Ovary (tissue), 9 donors: ENCODE results near the gene PTPN18. TPM values are rescaled to one million over a fixed set of nuclear protein-coding genes. Genes with fewer than 3 reads are reported as not detected.

Experiments
- DNase-seq, 5 donors: peaks; one replicate each; pipeline ENCODE4 v3.0.0-alpha.2; 2019 to 2020
- H3K27ac ChIP-seq, 2 donors: fragments of 200-600 bp; one replicate each; pipeline versions ENCODE4 v1.5.1 to v1.8.0; 2019 to 2022
- H3K27me3 ChIP-seq: fragments of 200-600 bp; one replicate; pipeline ENCODE4 v1.8.0; 2022
- H3K36me3 ChIP-seq: fragments of 200-600 bp; sonication (generic); one replicate; pipeline ENCODE4 v1.5.1; 2019
- H3K4me1 ChIP-seq: one replicate; pipeline ENCODE4 v1.8.1; 2013; ENCODE audit warnings: mild to moderate bottlenecking, moderate library complexity; ENCODE audit not compliant: insufficient read depth
- H3K4me3 ChIP-seq: fragments of 200-600 bp; sonication (generic); one replicate; pipeline ENCODE4 v1.5.1; 2017
- H3K9me3 ChIP-seq, 2 donors: fragments of 200-600 bp in 1 of 2; sonication (generic) in 1 of 2; one replicate each; pipeline versions ENCODE4 v1.5.1 to v1.8.1; 2013 to 2019; ENCODE audit warnings: mild to moderate bottlenecking in 1 of 2, moderate library complexity in 1 of 2
- EP300 ChIP-seq: sonication (generic); formaldehyde crosslinking; IDR thresholded peaks from one replicate; pipeline ENCODE4 v1.6.1; 2017; ENCODE audit warnings: antibody characterized with exemption
- POLR2A ChIP-seq: fragments of 450-650 bp; IDR thresholded peaks from one replicate; pipeline ENCODE4 v1.6.1; 2017; ENCODE audit warnings: antibody characterized with exemption, mild to moderate bottlenecking, moderate library complexity
- WGBS, 3 donors: extraction: QIAGEN DNeasy Blood & Tissue Kit in 1 of 3; methylation state at CpG; one replicate each; pipeline versions ENCODE4 v1.1.5 to v1.1.7; 2013 to 2017; 5-methylcytosine and 5-hydroxymethylcytosine counted together
- intact Hi-C, 4 donors: fragments of 100-400 bp; cut with DNase I; formaldehyde crosslinking; loops; one replicate each; pipeline versions ENCODE4 v1.11.0 to v1.15.1; 2022 to 2023
- polyA plus RNA-seq, 2 donors: library from polyadenylated mRNA; stranded (reverse); fragments of 200-250 nt in 1 of 2; fragments of 350-450 nt in 1 of 2; fragmentation: Illumina TruSeq in 1 of 2; extraction: RNeasy Lipid Tissue Mini Kit (QIAGEN cat#74804) in 1 of 2; gene quantifications; one replicate each; pipeline ENCODE4 v1.2.3, GENCODE V29; 2013 to 2014
- total RNA-seq, 7 donors: library from RNA; depleted of rRNA in 2 of 7; stranded (reverse); fragments of >200 nt in 2 of 7; fragmentation: NEBNext Ultra II Directional in 3 of 7; extraction: Animal tissue kit (Norgen Biotek cat#: 25700) in 3 of 7; gene quantifications; one replicate each; pipeline versions ENCODE4 v1.1.0 to v1.2.4, GENCODE V29; 2016 to 2023
- TF ChIP-seq, protein P1 (sequence below), 3 donors: fragments of 450-650 bp in 2 of 3; fragments of 200-600 bp in 1 of 3; IDR thresholded peaks; one replicate each; pipeline versions ENCODE4 v1.5.1 to v1.8.0; 2016 to 2022; ENCODE audit warnings: antibody characterized with exemption in 3 of 3, mild to moderate bottlenecking in 1 of 3
- donor health status: DM: no; HTN: no; CAD: no; lungs with moderate emphysema.
- donor health status: DM: no; HTN: no; CAD: no.
- donor health status: Bipolar disorder and iron deficiency.
- donor health status: DM: yes; HTN: yes; CAD: no.
- donor health status: DM: no; HTN: no; CAD: no.
- donor health status: DM: yes; HTN: yes; CAD: no.

The PTPN18 gene
- total and polyA plus RNA-seq, 9 donors = 22.2 to 62.6 (median 30.8) TPM

DNA sequence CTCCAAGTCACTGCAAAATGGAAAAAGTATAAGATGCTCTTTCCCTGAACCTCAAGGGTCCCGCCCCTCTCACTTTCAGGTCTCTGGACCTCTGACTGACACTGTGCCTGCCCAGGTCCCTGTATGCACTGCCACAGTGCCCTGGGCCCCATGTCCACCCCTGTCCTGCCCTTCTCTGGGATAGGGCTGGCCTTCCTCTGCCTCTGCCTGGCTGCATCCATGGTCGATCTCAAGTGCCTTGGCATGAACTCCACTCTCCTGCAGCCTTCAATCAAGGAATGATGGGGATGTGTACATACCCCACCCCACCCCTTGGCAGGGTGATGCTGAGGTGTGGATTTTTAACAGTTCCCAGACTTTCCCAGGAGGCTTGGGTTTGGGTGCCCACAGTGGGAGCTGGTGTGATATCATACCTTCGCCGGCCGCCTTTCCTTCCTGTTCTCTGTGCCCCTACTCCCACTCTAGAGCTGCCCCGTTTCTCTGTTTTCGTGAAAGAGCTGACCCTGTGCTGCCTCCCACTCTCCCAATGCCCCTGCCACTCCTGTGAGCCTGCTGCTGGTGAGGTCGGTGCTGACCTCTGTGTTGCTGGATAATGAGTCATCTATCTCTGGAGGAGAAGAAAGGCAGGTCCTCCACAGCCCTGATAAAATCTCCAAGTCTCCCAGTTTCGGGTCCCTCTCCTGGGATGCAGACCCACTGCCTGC lies 18.9 kb downstream of the PTPN18 start:
- intact Hi-C loops = no loop called here
- Histone ChIP-seq H3K4me3 (no peak overlapping the region), H3K36me3 (no peaks in the 10 kb centered on the region), H3K27ac (no peak overlapping the region), H3K9me3 (no peaks in the 10 kb centered on the region), H3K4me1 (peaks cover 10% of the 10 kb centered on the region), H3K27me3 (no peaks in the 10 kb centered on the region)
- TF ChIP-seq POLR2A (no peak), EP300 (no peak)
- TF ChIP-seq, protein P1, sequence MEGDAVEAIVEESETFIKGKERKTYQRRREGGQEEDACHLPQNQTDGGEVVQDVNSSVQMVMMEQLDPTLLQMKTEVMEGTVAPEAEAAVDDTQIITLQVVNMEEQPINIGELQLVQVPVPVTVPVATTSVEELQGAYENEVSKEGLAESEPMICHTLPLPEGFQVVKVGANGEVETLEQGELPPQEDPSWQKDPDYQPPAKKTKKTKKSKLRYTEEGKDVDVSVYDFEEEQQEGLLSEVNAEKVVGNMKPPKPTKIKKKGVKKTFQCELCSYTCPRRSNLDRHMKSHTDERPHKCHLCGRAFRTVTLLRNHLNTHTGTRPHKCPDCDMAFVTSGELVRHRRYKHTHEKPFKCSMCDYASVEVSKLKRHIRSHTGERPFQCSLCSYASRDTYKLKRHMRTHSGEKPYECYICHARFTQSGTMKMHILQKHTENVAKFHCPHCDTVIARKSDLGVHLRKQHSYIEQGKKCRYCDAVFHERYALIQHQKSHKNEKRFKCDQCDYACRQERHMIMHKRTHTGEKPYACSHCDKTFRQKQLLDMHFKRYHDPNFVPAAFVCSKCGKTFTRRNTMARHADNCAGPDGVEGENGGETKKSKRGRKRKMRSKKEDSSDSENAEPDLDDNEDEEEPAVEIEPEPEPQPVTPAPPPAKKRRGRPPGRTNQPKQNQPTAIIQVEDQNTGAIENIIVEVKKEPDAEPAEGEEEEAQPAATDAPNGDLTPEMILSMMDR (IDR thresholded peaks at IDR 0.05) = no peak
- 71 to 79% (median 76%) methylated on average over 9 of the region's 9 CpGs for WGBS, 3 donors
- DNase-seq = no peak

DNA sequence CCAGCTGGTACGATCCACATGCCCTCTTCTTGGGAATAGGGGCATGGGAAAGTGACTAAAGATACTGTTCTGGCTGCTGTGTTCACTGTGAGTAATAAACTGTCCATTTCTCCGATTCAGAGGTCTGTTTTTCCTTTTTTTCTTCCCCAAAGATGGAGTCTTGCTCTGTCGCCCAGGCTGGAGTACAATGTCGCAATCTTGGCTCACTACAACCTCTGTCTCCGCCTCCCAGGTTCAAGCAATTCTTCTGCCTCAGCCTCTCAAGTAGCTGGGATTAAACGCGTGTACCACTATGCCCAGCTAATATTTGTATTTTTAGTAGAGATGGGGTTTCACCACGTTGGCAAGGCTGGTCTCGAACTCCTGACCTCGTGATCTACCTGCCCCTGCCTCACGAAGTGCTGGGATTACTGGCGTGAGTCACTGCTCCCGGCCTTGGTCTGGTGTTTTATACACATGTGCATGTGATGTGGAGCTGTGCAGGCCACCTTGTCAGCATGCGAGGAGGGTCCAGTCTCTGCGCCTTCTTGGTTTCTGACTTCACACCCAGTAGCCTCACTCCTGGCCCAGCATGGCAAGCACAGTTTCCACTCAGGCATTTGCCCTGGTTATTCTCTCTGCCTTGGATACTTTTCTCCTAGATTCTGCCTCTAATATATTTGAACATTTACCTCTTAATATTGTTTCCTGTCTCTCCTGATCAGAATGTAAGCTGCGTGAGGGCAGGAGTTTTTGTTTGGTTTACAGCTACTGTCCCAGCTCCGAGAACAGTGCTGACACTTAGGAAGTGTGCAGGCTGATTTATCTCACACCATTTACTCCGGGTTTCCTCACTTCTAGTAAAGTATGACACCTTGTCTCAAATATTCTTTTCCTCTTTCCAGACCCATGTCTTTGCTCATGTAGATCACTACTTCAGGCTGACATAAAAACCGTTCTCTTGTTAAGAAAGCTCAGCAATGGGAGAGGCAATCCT lies 19.7 kb downstream of the PTPN18 start:
- 89 to 94% (median 92%) methylated on average over 19 of the region's 19 CpGs for WGBS, 3 donors

DNA sequence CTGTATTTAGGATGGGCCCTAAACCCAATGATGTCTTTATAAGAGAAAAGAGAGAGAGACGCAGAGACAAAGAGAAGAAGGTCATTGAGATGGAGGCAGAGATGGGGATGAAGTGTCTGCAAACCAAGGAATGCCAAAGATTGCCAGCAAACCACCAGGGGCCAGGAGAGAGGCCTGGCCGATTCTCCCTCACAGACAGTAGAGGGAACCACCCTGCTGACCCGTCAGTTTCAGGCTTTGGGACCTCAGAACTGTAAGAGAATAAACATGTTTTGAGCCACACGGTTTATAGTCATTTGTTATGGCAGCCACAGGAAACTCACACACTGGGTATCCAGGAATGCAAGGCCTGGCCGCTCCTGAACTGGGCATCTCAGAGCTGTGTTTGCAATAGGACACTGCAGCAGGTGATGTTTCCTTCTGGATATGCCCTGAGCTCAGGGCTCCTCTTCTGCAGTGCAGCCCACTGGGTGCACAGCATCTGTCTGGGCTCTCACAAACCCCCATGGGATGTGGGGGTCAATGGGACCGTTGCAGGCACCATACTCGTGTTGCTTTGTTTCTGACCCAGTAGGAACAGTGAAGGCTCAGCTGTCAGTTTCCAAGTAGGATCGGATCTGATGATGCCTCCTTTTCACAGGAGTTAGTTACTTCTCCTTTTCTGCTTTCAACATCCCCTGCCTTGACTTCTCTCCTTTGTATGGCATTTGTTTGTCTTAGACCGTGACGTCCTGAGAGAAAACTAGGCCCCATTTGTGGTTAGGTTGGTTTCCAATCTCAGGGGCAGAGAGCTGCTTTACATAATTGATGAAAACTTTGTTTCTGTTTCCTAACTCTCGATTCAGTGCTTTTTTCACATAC lies 20.8 kb downstream of the PTPN18 start:
- Histone ChIP-seq H3K36me3 (no peaks in the 10 kb centered on the region), H3K4me3 (no peak overlapping the region), H3K4me1 (peaks cover 3% of the 10 kb centered on the region), H3K9me3 (no peaks in the 10 kb centered on the region), H3K27ac (no peak overlapping the region), H3K27me3 (no peaks in the 10 kb centered on the region)
- no peak for DNase-seq
- intact Hi-C loops = no loop called here
- TF ChIP-seq, protein P1 (IDR thresholded peaks at IDR 0.05) = no peak
- TF ChIP-seq POLR2A (no peak), EP300 (no peak)
- whole genome bisulfite sequencing, 3 donors = 73 to 76% (median 75%) methylated on average over 11 of the region's 11 CpGs

More for the DNA sequence above, 19.7 kb downstream of the PTPN18 start:
- Histone ChIP-seq H3K4me1 (peaks cover 10% of the 10 kb centered on the region), H3K4me3 (no peak overlapping the region), H3K27me3 (no peaks in the 10 kb centered on the region), H3K27ac (no peak overlapping the region), H3K36me3 (no peaks in the 10 kb centered on the region), H3K9me3 (no peaks in the 10 kb centered on the region)
- intact Hi-C loops = no loop called here
- no peak for TF ChIP-seq EP300
- TF ChIP-seq, protein P1 (IDR thresholded peaks at IDR 0.05) = no peak
- TF ChIP-seq POLR2A = no peak
- DNase-seq = no peak

DNA sequence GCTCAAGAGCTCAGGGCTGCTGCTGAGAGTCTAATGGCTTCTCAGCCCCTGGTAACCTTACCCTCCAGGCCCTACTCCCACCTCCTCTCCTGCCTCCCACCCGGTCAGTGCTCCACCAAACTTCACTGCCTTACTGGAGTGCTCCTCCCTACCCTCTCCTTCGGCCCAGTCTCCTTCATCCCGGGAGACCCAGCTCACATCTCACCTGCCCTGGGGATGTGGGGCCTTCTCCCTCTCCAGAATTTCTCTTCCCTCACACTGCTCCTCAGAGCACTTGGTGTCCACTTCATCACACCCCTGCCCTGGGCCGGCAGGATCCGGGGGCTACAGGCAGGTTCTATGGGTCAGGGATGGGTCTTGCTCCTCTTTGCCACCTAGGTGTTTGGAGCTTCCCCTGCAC lies 21.6 kb downstream of the PTPN18 start:
- TF ChIP-seq, protein P1 (IDR thresholded peaks at IDR 0.05) = no peak
- TF ChIP-seq POLR2A (no peak), EP300 (no peak)
- Histone ChIP-seq H3K27ac (no peak overlapping the region), H3K4me1 (peaks cover 3% of the 10 kb centered on the region), H3K27me3 (no peaks in the 10 kb centered on the region), H3K4me3 (no peak overlapping the region), H3K9me3 (no peaks in the 10 kb centered on the region), H3K36me3 (no peaks in the 10 kb centered on the region)
- intact Hi-C loops = no loop called here
- 87 to 93% (median 89%) methylated on average over 5 of the region's 5 CpGs for WGBS, 3 donors
- DNase-seq = no peak
